Prostate gland (tissue), 2 donors: Measurements from ENCODE around the gene NARF. TPM values are rescaled to one million over a fixed set of nuclear protein-coding genes. Genes with fewer than 3 reads are reported as not detected.

Experiments
- DNase-seq: peaks from one replicate; pipeline ENCODE4 v3.0.0-alpha.2; 2019; ENCODE audit warnings: low spot score
- H3K27ac ChIP-seq, 2 donors: fragments of 200-600 bp; sonication (generic); 2 replicates each; pipeline ENCODE4 v1.5.1; 2017 to 2019
- H3K27me3 ChIP-seq: fragments of 200-600 bp; sonication (generic); replicated peaks from 2 replicates; pipeline ENCODE4 v1.5.1; 2019; ENCODE audit not compliant: insufficient read depth
- H3K36me3 ChIP-seq, 2 donors: fragments of 200-600 bp; sonication (generic); 1 replicate in 1 of 2; 2 replicates in 1 of 2; pipeline versions ENCODE4 v1.5.1 to v1.8.1; 2017 to 2019
- H3K4me1 ChIP-seq: fragments of 200-600 bp; sonication (generic); replicated peaks from 2 replicates; pipeline ENCODE4 v1.5.1; 2019
- H3K4me3 ChIP-seq, 2 donors: fragments of 200-600 bp; sonication (generic); 2 replicates each; pipeline ENCODE4 v1.5.1; 2017 to 2019
- H3K9me3 ChIP-seq: fragments of 200-600 bp; sonication (generic); 2 replicates; pipeline ENCODE4 v1.5.1; 2017
- POLR2A ChIP-seq: fragments of 450-650 bp; IDR thresholded peaks from one replicate; pipeline ENCODE4 v1.6.1; 2016; ENCODE audit warnings: antibody characterized with exemption, mild to moderate bottlenecking
- POLR2AphosphoS5 ChIP-seq: sonication (generic); formaldehyde crosslinking; IDR thresholded peaks from one replicate; pipeline ENCODE4 v1.6.1; 2017; ENCODE audit warnings: antibody characterized with exemption
- WGBS: methylation state at CpG from one replicate; pipeline ENCODE4 v1.1.5; 2018; 5-methylcytosine and 5-hydroxymethylcytosine counted together
- intact Hi-C: fragments of 100-400 bp; cut with DNase I; formaldehyde crosslinking; loops from one replicate; pipeline ENCODE4 v1.14.2; 2022
- total RNA-seq, 2 donors: library from RNA; depleted of rRNA; stranded (reverse); fragments of >200 nt; gene quantifications; one replicate each; pipeline ENCODE4 v1.1.0, GENCODE V29; 2016
- TF ChIP-seq, protein P1 (sequence below), 4 experiments: fragments of 200-600 bp in 2 of 4; fragments of 450-650 bp in 2 of 4; sonication (generic) in 2 of 4; IDR thresholded peaks; 1 replicate in 3 of 4; 2 replicates in 1 of 4; pipeline ENCODE4 v1.5.1; 2016 to 2019; ENCODE audit warnings: antibody characterized with exemption in 4 of 4, mild to moderate bottlenecking in 2 of 4, moderate library complexity in 2 of 4

NARF gene
- total RNA-seq, 2 donors from 2014 or later = 38.4 to 68.1 TPM

GRCh38 chr17:82442643-82443464, 15.7 kb upstream of the NARF start:
- Histone ChIP-seq H3K27me3 (no peaks in the 10 kb centered on the region), H3K27ac (no peak overlapping the region), H3K9me3 (no peaks in the 10 kb centered on the region), H3K36me3 (peaks cover 0 to 10% of the 10 kb centered on the region in 2 donors), H3K4me3 (no peak overlapping the region), H3K4me1 (no peaks in the 10 kb centered on the region)
- 82% methylated on average over 27 of the region's 28 CpGs for WGBS
- no peak for DNase-seq
- intact Hi-C loops = no loop called here
- TF ChIP-seq, protein P1, sequence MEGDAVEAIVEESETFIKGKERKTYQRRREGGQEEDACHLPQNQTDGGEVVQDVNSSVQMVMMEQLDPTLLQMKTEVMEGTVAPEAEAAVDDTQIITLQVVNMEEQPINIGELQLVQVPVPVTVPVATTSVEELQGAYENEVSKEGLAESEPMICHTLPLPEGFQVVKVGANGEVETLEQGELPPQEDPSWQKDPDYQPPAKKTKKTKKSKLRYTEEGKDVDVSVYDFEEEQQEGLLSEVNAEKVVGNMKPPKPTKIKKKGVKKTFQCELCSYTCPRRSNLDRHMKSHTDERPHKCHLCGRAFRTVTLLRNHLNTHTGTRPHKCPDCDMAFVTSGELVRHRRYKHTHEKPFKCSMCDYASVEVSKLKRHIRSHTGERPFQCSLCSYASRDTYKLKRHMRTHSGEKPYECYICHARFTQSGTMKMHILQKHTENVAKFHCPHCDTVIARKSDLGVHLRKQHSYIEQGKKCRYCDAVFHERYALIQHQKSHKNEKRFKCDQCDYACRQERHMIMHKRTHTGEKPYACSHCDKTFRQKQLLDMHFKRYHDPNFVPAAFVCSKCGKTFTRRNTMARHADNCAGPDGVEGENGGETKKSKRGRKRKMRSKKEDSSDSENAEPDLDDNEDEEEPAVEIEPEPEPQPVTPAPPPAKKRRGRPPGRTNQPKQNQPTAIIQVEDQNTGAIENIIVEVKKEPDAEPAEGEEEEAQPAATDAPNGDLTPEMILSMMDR (IDR thresholded peaks at IDR 0.05) = no peak
- TF ChIP-seq POLR2AphosphoS5 (no peak), POLR2A (no peak)

DNA sequence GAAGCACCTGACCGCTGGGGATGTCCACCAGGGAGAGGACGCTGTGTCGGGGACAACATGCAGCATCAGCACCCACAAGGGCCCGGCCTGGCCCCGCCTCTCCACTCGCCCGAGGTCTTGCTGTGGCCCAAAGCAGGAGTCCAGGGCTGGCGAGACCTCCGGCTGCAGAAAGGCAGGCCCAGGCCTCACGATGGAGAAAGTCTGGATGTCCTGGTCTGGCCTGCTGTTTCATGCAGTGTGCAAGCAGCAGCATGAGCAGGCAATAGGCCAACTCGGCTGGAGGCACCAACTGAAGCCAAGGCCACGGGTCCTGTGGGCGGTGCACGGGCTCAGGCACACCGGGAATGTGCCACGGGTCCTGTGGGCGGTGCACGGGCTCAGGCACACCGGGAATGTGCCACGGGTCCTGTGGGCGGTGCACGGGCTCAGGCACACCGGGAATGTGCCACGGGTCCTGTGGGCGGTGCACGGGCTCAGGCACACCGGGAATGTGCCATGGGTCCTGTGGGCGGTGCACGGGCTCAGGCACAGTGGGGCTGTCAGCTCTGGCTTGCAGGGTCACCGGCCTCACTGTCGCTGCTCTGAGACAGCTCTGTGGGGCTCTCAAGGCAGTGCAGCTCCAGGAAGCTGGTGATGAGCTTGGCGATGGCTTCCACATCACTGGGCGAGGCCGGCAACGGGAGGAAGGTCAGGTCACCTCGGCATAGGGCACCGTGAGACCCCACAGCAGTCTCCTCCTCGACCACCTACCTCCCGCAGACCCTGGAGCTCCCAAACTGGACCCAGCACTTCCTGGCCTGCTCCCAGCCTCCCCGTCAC, 14.9 kb upstream of the NARF start:
- Histone ChIP-seq H3K36me3 (peaks cover 0 to 10% of the 10 kb centered on the region in 2 donors), H3K27ac (no peak overlapping the region), H3K9me3 (no peaks in the 10 kb centered on the region), H3K4me3 (no peak overlapping the region), H3K4me1 (no peaks in the 10 kb centered on the region), H3K27me3 (no peaks in the 10 kb centered on the region)
- TF ChIP-seq POLR2A (no peak), POLR2AphosphoS5 (no peak)
- TF ChIP-seq, protein P1 (IDR thresholded peaks at IDR 0.05) = no peak
- WGBS = 81% methylated on average over 16 of the region's 40 CpGs
- peak; percentile 42 for DNase-seq
- intact Hi-C loops = no loop called here

GRCh38 chr17:82444284-82444893, 14.2 kb upstream of the NARF start:
- H3K27ac ChIP-seq = no peak overlapping the region
- TF ChIP-seq, protein P1 (IDR thresholded peaks at IDR 0.05) = no peak
- no peak for TF ChIP-seq POLR2AphosphoS5
- no peak for TF ChIP-seq POLR2A
- H3K9me3 ChIP-seq = no peaks in the 10 kb centered on the region
- H3K4me3 ChIP-seq = no peak overlapping the region
- H3K36me3 ChIP-seq = peaks cover 0 to 10% of the 10 kb centered on the region in 2 donors
- peaks cover 6% of the 10 kb centered on the region for H3K4me1 ChIP-seq
- intact Hi-C loops = no loop called here
- no peaks in the 10 kb centered on the region for H3K27me3 ChIP-seq
- no peak for DNase-seq
- WGBS = 94% methylated on average over 35 of the region's 35 CpGs

DNA sequence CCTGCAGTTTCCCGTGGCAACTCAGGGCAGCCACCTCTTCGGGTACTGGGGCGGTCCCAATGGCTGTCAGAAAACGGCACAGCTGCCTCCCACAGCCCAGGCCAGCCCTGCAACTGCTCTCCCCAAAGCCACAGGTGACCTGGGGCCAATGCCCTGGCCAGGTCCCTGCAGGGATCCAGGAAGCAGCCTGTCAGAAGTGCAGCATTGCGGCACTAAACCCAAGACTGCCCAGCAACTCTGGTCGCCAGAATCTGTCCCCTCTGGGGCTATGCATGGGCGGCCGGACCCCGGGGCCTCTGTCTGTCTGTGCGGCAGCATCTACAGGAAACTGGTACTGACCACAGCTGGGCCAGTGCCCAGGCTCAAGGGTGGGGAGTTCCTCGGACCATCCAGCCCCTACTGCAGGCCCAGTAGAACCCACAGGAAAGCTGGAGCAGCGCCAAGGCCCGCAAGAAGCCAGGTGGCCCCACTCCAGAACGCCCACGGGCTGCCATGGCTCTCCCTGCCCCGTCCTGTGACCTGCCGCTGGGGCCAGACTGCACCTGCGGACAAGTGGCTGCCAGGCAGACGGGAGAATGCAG, 13.5 kb upstream of the NARF start:
- no peak for DNase-seq
- no peaks in the 10 kb centered on the region for H3K9me3 ChIP-seq
- 67% methylated on average over 18 of the region's 19 CpGs for WGBS
- no peak overlapping the region for H3K4me3 ChIP-seq
- no peaks in the 10 kb centered on the region for H3K27me3 ChIP-seq
- peaks cover 0 to 10% of the 10 kb centered on the region in 2 donors for H3K36me3 ChIP-seq
- TF ChIP-seq POLR2AphosphoS5 = no peak
- TF ChIP-seq, protein P1 (IDR thresholded peaks at IDR 0.05) = no peak
- no peak for TF ChIP-seq POLR2A
- intact Hi-C loops = no loop called here
- H3K4me1 ChIP-seq = peaks cover 12% of the 10 kb centered on the region
- H3K27ac ChIP-seq = no peak overlapping the region
